H1 (cell line): ENCODE data around the gene BPI. TPM values are rescaled to one million over a fixed set of nuclear protein-coding genes. Genes with fewer than 3 reads are reported as not detected.

ENCODE experiments used
- CTCF ChIA-PET: fragments of 300-600 bp; sonication (Branson Sonifier 250); formaldehyde crosslinking; loops from one replicate; lab custom pipeline; 2021; ENCODE audit not compliant: partially characterized antibody; lab: Charles Lee
- POLR2A ChIA-PET: fragments of 300-600 bp; sonication (Branson Sonifier 250); formaldehyde crosslinking; loops from one replicate; lab custom pipeline; 2021; ENCODE audit warnings: inconsistent platforms; ENCODE audit not compliant: partially characterized antibody; lab: Charles Lee
- DNase-seq, 2 experiments: peaks; one replicate each; pipeline versions ENCODE4 v3.0.0 to v3.0.0-alpha.2; 2010 to 2022; ENCODE audit warnings: low spot score in 2 of 2, low read depth in 1 of 2, mixed read lengths in 1 of 2
- FAIRE-seq: peaks from 2 replicates; lab custom pipeline; 2011; peaks lifted over from hg19 to GRCh38; lab: Jason Lieb, UNC
- H2AFZ ChIP-seq: 2 replicates; pipeline ENCODE4 v1.8.1; 2012; ENCODE audit warnings: low read length, inconsistent platforms
- H2AK5ac ChIP-seq: 2 replicates; pipeline ENCODE4 v1.6.1; 2013; ENCODE audit warnings: low read depth, low read length
- H2BK120ac ChIP-seq: replicated peaks from 2 replicates; pipeline ENCODE3; 2013; ENCODE audit warnings: low read depth, low read length, inconsistent platforms
- H2BK12ac ChIP-seq: 2 replicates; pipeline ENCODE4 v1.6.1; 2013; ENCODE audit warnings: low read depth, low read length
- H2BK15ac ChIP-seq: 2 replicates; pipeline ENCODE4 v1.6.1; 2013; ENCODE audit warnings: low read length
- H2BK20ac ChIP-seq: 2 replicates; pipeline ENCODE4 v1.6.1; 2013; ENCODE audit warnings: low read length
- H2BK5ac ChIP-seq: 2 replicates; pipeline ENCODE4 v1.6.1; 2013; ENCODE audit warnings: low read depth, low read length
- H3K14ac ChIP-seq: 2 replicates; pipeline ENCODE4 v1.6.1; 2013; ENCODE audit warnings: inconsistent platforms; ENCODE audit not compliant: insufficient read length
- H3K18ac ChIP-seq: 2 replicates; pipeline ENCODE4 v1.6.1; 2013; ENCODE audit warnings: low read length; ENCODE audit errors: extremely low read depth
- H3K23ac ChIP-seq: 2 replicates; pipeline ENCODE4 v1.6.1; 2013; ENCODE audit warnings: inconsistent platforms; ENCODE audit not compliant: insufficient read length
- H3K23me2 ChIP-seq: 2 replicates; pipeline ENCODE4 v1.6.1; 2013; ENCODE audit warnings: low read depth, low read length
- H3K27ac ChIP-seq: 2 replicates; pipeline ENCODE4 v1.6.1; 2011; ENCODE audit warnings: low read depth, low read length, inconsistent platforms
- H3K27me3 ChIP-seq, 4 experiments: replicated peaks in 1 of 4; 1 replicate in 1 of 4; 2 replicates in 3 of 4; pipeline versions ENCODE4 v1.6.1 to v1.8.1; 2011 to 2013; ENCODE audit warnings: low read length in 3 of 4, mild to moderate bottlenecking in 3 of 4, inconsistent platforms in 2 of 4, mixed read lengths in 2 of 4, moderate library complexity in 1 of 4; ENCODE audit not compliant: control insufficient read depth in 3 of 4, insufficient read depth in 3 of 4; ENCODE audit errors: extremely low read depth in 1 of 4
- H3K36me3 ChIP-seq, 4 experiments: 2 replicates each; pipeline versions ENCODE4 v1.6.1 to v1.8.1; 2011 to 2013; ENCODE audit warnings: mild to moderate bottlenecking in 4 of 4, low read length in 3 of 4, moderate library complexity in 2 of 4, control low read depth in 1 of 4, inconsistent platforms in 1 of 4; ENCODE audit not compliant: insufficient read depth in 4 of 4, control insufficient read depth in 2 of 4
- H3K4ac ChIP-seq: replicated peaks from 2 replicates; pipeline ENCODE3; 2013; ENCODE audit warnings: low read length, low read depth, mixed read lengths, inconsistent platforms; ENCODE audit not compliant: insufficient read length
- H3K4me1 ChIP-seq, 4 experiments: replicated peaks in 1 of 4; 1 replicate in 1 of 4; 2 replicates in 3 of 4; pipeline versions ENCODE4 v1.6.1 to v1.8.1; 2011 to 2013; ENCODE audit warnings: low read length in 3 of 4, inconsistent platforms in 2 of 4, mixed read lengths in 1 of 4; ENCODE audit not compliant: insufficient read depth in 4 of 4, control insufficient read depth in 3 of 4
- H3K4me2 ChIP-seq, 2 experiments: 2 replicates each; pipeline versions ENCODE4 v1.6.1 to v1.8.1; 2011 to 2013; ENCODE audit warnings: low read depth in 2 of 2, low read length in 2 of 2, control low read depth in 1 of 2, inconsistent platforms in 1 of 2, mild to moderate bottlenecking in 1 of 2; ENCODE audit not compliant: insufficient read depth in 1 of 2
- H3K4me3 ChIP-seq, 4 experiments: fragments of 200-600, 300-600 bp in 1 of 4; sonication (generic), shearing (Covaris generic), sonication (Bioruptor Twin) in 1 of 4; 2 replicates each; pipeline versions ENCODE4 v1.5.1 to v1.8.1; 2011 to 2016; ENCODE audit warnings: low read length in 4 of 4, low read depth in 3 of 4, control low read depth in 2 of 4, inconsistent platforms in 2 of 4, mild to moderate bottlenecking in 2 of 4, mixed read lengths in 1 of 4, moderate library complexity in 1 of 4; ENCODE audit not compliant: insufficient read depth in 2 of 4; ENCODE audit errors: extremely low read depth in 1 of 4
- H3K56ac ChIP-seq: replicated peaks from 2 replicates; pipeline ENCODE3; 2013; ENCODE audit warnings: low read depth, mild to moderate bottlenecking, mixed read lengths, low read length, inconsistent platforms; ENCODE audit not compliant: insufficient read length
- H3K79me1 ChIP-seq: 2 replicates; pipeline ENCODE4 v1.6.1; 2013; ENCODE audit warnings: low read depth, low read length, control low read depth
- H3K79me2 ChIP-seq, 2 experiments: 2 replicates each; pipeline versions ENCODE4 v1.6.1 to v1.8.1; 2012 to 2013; ENCODE audit warnings: low read length in 2 of 2, mild to moderate bottlenecking in 2 of 2, inconsistent platforms in 1 of 2; ENCODE audit not compliant: insufficient read depth in 2 of 2, control insufficient read depth in 1 of 2
- H3K9ac ChIP-seq, 4 experiments: replicated peaks in 1 of 4; 1 replicate in 1 of 4; 2 replicates in 3 of 4; pipeline versions ENCODE4 v1.6.1 to v1.8.1; 2011 to 2013; ENCODE audit warnings: low read depth in 3 of 4, low read length in 3 of 4, control low read depth in 2 of 4, mild to moderate bottlenecking in 2 of 4, moderate library complexity in 2 of 4, inconsistent platforms in 1 of 4; ENCODE audit errors: extremely low read depth in 1 of 4
- H3K9me3 ChIP-seq, 2 experiments: 2 replicates each; pipeline versions ENCODE4 v1.6.1 to v1.8.1; 2012 to 2013; ENCODE audit warnings: mild to moderate bottlenecking in 2 of 2, moderate library complexity in 2 of 2, control low read depth in 1 of 2, inconsistent platforms in 1 of 2, low read depth in 1 of 2, low read length in 1 of 2, mixed read lengths in 1 of 2; ENCODE audit not compliant: insufficient read depth in 2 of 2
- H4K20me1 ChIP-seq, 2 experiments: replicated peaks in 1 of 2; 2 replicates each; pipeline versions ENCODE3 to v1.8.1; 2011 to 2013; ENCODE audit warnings: inconsistent platforms in 2 of 2, low read length in 2 of 2, mild to moderate bottlenecking in 1 of 2; ENCODE audit not compliant: insufficient read depth in 2 of 2, control insufficient read depth in 1 of 2
- H4K5ac ChIP-seq: 2 replicates; pipeline ENCODE4 v1.6.1; 2013; ENCODE audit warnings: low read length, low read depth, mixed read lengths, inconsistent platforms; ENCODE audit not compliant: insufficient read length
- H4K8ac ChIP-seq: 2 replicates; pipeline ENCODE4 v1.8.0; 2013; ENCODE audit warnings: mild to moderate bottlenecking, moderate library complexity, low read length, inconsistent platforms; ENCODE audit not compliant: insufficient read depth; ENCODE audit errors: extremely low read depth
- H4K91ac ChIP-seq: replicated peaks from 2 replicates; pipeline ENCODE3; 2013; ENCODE audit warnings: low read length, mixed read lengths, inconsistent platforms; ENCODE audit not compliant: insufficient read length
- ASH2L ChIP-seq: fragments of 200-600, 300-600 bp; sonication (generic); IDR thresholded peaks from one replicate; pipeline ENCODE4 v1.7.1; 2017; ENCODE audit warnings: low read length
- EGR1 ChIP-seq: IDR thresholded peaks from 2 replicates; pipeline ENCODE4 v1.6.1; 2011; ENCODE audit warnings: low read depth, low read length, borderline replicate concordance
- POU5F1 ChIP-seq: IDR thresholded peaks from 2 replicates; pipeline ENCODE4 v1.6.1; 2011; ENCODE audit warnings: low read depth, mild to moderate bottlenecking, low read length, moderate library complexity
- WGBS, 2 experiments: shearing (Covaris generic) in 1 of 2; methylation state at CpG; one replicate each; pipeline versions ENCODE4 v1.1.6 to v1.1.7; 2013 to 2015; ENCODE audit warnings: low lambda C conversion rate in 2 of 2, mixed read lengths in 2 of 2, inconsistent platforms in 1 of 2, low coverage in 1 of 2, missing lambda C conversion rate in 1 of 2; ENCODE audit not compliant: insufficient replicate concordance in 2 of 2, insufficient coverage in 1 of 2, insufficient read length in 1 of 2; ENCODE audit errors: extremely low coverage in 1 of 2, missing lambda C conversion rate in 1 of 2; 5-methylcytosine and 5-hydroxymethylcytosine counted together
- polyA plus RNA-seq, 7 experiments: library from polyadenylated mRNA; depleted of rRNA in 3 of 7; stranded (reverse) in 5 of 7; unstranded in 2 of 7; fragments of >200 nt in 5 of 7; fragments of 200-250 nt in 2 of 7; gene quantifications; 1 replicate in 5 of 7; 2 replicates in 1 of 7; 4 replicates in 1 of 7; pipeline versions ENCODE4 v1.2.1 to v1.2.3, GENCODE V29; 2011 to 2013; ENCODE audit warnings: missing spikeins in 2 of 7, mixed read lengths in 2 of 7
- total RNA-seq: library from RNA; stranded (reverse); fragmentation: NEBNext Ultra II Directional; extraction: Animal tissue kit (Norgen Biotek cat#: 25700); gene quantifications from 2 replicates; pipeline ENCODE4 v1.2.1, GENCODE V29; 2021

BPI gene
- total and polyA plus RNA-seq, 2 of the 8 experiments (the other 6 are each of a cell fraction or from before 2014, with no cell fraction given), result not detected

- H3K9me3 ChIP-seq, result no peaks in the 10 kb centered on the region; a peak in 1 of 4 replicates
- no peaks in the 10 kb centered on the region for H3K79me2 ChIP-seq
- H3K4me2 ChIP-seq, result no peak overlapping the region
- no peak overlapping the region for H2AFZ ChIP-seq
- no peak overlapping the region for H2BK5ac ChIP-seq
- FAIRE-seq (no peak), DNase-seq (no peak)
- peaks cover 0 to 4% of the 10 kb centered on the region in 2 experiments for H4K20me1 ChIP-seq
- no peak overlapping the region for H2BK120ac ChIP-seq
- H2BK15ac ChIP-seq, result no peak overlapping the region
- H2BK20ac ChIP-seq, result no peak overlapping the region
- H4K5ac ChIP-seq, result no peak overlapping the region
- H4K8ac ChIP-seq, result no peak overlapping the region
- no peaks in the 10 kb centered on the region for H3K4me1 ChIP-seq
- ChIA-PET CTCF (interaction anchor here (0.5 to 8.2 kb wide), 6 partner anchors 8 to 117 kb away, joined by 3 to 47 read pairs (median 3); partner anchors contain the start of gene BPI), POLR2A (interaction anchor here (1.0 to 1.3 kb wide), 2 partner anchors 10 to 107 kb away, joined by 3 read pairs; no protein-coding TSS in a partner anchor)
- H3K27me3 ChIP-seq, result no peaks in the 10 kb centered on the region
- 83% methylated on average over 3 of the region's 3 CpGs; no CpG with 5 or more reads in 1 of the 2 experiments for WGBS, 2 experiments
- no peak overlapping the region for H2BK12ac ChIP-seq
- no peak overlapping the region for H3K4ac ChIP-seq
- H3K79me1 ChIP-seq, result no peaks in the 10 kb centered on the region
- TF ChIP-seq EGR1, result no peak
- no peak for TF ChIP-seq ASH2L
- no peak for TF ChIP-seq POU5F1
- no peak overlapping the region for H3K14ac ChIP-seq
- H3K27ac ChIP-seq, result no peak overlapping the region
- no peak overlapping the region for H3K56ac ChIP-seq
- no peaks in the 10 kb centered on the region for H3K36me3 ChIP-seq
- H2AK5ac ChIP-seq, result no peak overlapping the region
- H3K23me2 ChIP-seq, result peaks cover 20% of the 10 kb centered on the region; the same call in 1 of the 2 replicates
- no peak overlapping the region for H3K23ac ChIP-seq
- H3K9ac ChIP-seq, result no peak overlapping the region
- H3K18ac ChIP-seq, result no peak overlapping the region
- H4K91ac ChIP-seq, result no peak overlapping the region
- H3K4me3 ChIP-seq, result no peak overlapping the region
Measured at GRCh38 chr20:38317422-38317821, 13.5 kb downstream of the BPI start.
